ENCODE results near the gene PPP4R4.
"Not testable (repeated sequence)": the region's sequence is repeated elsewhere in the genome, so short reads cannot be mapped to it uniquely, and the experiment has no call there.

Gene PPP4R4

DNA sequence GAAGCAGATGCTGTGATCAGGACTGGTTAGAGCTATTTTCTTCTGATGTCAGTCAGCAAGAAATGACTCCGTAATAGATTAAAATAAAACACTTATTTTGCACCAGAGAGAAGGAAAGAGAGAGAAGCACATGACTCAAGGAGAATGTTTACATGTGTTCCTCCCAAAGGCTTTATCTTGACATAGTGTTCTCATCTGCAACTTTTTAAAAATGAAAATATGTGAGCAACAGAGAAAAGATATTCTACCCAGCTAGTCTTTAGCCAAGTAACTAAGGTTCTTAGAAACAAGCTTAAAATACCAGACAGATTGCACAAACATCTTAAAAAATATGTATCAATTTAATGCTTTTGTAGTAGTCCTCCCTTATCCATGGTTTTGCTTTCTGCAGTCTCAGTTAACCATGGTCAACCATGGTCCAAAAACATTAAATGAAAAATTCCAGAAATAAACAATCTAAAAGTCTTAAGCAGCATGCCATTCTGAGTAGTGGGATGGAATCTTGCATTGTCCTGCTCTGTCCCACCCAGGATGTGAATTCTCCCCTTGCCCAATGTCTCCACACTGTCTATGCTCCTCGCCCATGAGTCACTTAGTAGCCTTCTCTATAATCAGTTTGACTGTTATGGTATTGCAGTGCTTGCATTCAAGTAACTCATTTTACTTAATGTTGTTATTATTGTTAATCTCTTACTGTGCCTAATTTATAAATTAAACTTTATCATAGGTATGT is 109.0 kb downstream of the PPP4R4 start:
- DNase-seq: no peak

DNA sequence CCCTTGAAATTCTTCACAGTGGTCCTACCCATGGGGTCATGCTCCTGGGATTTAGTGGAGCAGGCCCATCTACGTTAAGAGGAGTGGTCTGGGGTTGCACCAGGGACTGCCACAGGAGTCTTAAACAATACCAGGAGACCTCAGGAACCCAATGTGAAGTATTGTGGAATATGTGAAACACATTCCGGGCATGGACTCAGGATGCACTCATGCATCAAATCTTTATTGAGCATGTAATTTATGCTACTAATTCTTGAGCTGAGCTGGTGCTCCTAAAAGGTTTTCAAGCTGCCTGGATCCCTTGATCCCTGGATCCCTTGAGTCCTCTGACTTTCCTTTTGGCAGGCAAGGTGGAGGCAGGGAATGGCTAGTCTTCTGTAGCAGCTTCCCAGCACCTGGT is 110.1 kb downstream of the PPP4R4 start:
- no peak for DNase-seq

DNA sequence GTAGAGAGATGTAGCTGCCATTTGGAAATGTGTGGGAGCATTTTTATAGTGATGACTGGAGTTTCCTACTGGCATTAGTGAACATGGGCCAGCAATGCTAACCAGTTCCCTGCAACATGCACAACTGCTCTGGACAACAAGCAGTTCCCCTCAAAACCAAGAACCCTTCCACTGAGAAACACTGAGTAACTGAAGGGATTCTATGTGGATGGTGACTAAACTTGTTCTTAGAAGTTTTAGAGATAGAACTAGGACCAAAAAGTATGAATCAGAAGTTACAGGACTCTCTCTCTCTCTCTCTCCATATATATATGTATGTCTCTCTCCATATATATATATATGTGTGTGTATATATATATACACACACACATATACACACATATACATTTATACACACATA is 111.0 kb downstream of the PPP4R4 start:
- DNase-seq: no peak

DNA sequence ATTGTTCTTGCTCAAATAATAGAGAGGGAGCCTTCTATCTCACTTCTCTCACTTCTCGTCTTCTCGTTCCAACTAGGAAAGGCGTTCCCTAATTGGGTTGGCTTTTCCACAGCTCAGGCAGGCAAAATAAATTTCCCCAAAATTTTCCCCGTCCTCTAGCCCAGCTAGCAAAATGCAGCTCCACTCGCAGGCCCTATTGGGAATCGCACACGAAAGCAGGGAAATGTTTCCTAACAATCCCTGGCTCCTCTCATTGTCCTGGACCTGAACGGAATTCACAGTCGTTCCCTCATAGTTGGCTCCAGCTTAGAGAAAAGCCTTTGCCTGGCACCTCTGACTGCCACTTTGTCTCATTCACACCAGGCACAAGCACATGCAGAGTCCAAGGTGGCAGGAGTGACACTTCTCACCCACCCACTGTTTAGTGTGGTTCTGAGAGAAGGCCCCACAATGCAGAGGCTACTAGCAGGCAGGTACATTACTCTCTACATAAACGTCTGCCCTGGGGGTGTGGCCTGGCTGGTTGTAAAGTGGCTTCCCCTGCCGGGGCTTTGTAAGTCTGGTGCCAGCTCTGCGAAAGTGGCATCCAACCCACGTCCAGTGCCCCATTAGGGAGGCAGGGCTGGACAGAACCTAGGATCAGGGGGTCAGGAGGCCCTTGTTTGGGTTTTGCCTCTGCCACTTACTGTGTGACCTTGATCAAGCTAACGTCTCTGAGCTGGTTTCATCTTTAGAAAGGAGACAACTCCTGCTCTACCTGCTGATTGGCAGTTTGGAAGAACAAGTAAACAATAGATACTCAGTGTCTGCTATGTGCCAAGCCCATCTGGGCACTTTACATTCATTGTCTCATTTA is 114.7 kb downstream of the PPP4R4 start:
- no peak for DNase-seq

DNA sequence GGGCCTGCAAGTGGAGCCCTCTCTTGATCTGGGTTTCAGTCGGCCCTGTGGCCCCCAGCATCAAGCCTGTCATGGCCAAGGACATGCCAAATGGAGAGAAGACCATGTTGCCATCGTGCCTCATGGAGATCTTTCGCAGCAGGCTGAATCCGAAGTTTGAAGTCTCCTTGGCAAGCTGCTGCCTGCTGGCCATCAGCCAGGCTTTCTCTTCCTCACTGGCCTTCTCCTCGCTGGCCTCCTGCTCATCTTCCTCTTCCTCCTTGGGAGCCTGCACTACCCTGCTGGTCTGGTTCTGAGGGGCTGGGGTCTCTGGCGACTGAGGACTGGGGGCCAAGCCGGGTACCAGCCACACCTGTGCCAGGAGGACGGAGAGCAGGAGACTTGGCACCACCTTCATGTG is 116.1 kb downstream of the PPP4R4 start:
- no peak for DNase-seq

DNA sequence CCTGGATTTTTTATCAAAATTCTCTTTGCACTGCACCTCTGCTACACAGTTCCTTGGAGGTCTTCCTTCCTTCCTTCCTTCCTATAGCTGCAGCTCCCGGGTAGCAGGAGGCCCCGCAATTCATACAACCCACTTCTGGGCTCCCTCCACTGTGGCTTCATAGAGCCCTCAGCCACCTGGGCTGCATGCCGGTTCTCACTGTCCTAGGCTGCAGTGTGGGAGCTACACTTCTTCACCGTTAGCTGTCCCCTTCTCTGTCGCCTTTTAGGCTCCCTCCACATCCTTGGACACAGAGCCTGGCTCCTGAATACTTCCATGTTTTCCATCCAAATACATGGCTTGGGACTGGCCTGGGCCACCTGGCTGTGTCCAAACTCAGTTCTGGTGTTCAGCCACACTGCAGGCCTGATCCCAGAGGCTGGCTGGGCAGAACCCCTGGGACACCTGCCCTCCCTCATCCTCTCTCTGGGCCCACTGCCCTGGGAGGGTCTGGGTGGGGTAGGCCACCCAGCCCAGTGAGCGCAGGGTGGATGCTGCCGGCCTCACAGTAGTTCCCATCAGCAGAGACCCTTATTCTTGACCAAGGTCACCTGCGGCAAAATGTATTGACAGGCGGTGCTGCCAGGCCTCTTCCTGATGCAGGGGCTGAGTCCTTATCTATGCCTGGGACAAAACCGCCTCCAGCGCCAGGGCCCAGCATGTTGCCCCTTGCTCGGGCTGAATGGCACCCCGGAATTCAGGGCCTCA is 117.2 kb downstream of the PPP4R4 start:
- no peak for DNase-seq

DNA sequence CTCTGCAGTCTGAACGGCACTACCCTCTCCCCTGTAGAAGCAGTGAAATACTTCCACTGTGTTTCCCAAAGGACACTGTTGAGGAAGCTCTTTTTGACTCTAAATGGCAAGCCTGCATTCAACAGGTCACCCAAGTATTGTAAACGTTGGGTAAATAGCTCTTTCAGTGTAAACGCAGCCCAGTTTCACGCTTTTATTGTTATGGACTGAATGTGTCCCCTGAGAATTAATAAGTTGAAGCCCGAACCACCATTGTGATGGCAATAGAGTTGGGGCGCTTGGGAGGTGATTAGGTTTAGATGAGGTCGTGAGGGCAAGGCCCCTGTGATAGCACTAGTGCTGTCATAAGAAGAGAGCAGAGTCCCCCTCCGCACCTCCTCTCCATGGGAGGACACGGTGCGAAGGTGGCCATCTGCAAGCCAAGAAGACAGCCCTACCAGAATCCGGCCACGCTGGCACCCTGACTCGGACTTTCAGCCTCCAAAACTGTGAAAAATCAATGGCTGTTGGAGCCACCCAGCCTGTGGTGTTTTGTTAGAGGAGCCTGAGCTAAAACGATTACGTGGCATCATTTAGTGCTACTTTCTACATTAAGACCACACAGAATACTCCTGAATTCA is 117.9 kb downstream of the PPP4R4 start:
- no peak for DNase-seq

DNA sequence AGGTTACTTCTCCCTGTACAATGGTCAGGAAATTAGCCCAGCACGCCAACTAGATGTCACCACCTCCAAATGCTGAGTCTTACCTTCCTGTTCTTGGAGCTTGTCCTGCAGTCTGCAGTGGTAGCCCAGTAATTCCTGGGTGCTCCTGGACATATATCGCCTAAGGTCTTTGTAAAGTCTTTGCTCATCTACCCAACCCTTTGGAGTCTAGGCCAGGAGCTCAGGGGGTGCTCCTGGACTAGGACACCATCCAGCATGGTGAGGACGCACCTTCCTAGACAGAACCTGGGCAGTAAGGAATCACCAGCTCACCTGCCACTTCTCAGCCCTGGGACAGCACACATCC is 118.4 kb downstream of the PPP4R4 start:
- no peak for DNase-seq

DNA sequence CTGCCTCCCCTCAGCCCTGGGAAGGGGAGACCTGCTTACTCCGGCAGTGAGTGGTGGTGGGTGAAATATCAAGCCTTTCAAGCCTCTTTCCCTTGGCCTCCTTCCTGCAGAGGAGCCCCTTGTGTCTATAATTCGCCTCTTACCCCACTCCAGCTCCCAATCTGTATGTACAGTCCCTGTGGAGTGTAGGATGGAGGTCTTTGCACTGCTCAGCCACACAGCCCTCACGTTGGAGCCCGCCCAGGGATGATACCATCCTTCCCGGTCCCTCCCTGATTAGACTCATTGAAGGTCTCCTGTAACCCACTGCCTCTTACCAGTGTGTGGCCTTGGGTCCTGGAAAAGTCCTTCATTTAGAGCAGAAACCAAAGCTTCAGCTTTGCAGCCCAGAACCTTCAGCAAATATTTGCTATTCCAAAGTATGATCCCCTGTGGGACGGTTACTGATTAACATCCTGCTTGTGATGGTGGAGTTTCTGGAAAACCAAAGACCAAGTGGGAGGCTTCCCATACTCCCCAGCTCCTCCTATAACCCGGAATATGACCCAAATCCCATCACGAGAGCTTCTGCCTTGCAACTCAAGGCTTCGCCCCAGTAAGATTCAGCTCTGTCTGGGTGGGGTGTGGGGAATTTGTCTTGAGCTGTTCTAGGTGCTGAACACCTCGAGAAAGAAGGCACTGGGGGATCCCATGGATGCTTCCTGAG is 118.9 kb downstream of the PPP4R4 start, which contains the start of gene SERPINA10:
Gene SERPINA10 (minus strand): TSS at position 397 of the 706 bp plus-strand sequence. CDS start 2,675 bp downstream, outside the sequence.
- no peak for DNase-seq

DNA sequence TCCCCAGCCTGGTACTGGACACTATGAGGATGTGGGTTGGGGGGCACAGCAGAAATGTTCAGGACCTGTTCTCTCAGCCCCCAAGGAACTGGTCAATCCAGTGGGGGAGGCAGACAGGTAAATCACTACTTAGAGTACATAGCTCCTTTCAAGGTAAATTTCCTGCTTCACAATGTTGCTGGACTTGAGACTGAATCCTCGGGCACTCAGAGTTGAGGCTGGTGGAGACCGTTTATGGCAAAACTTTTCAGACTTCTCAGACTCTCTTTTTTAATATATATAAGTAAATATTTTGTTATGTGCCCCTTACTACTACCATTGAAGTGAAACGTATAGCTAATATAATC is 119.4 kb downstream of the PPP4R4 start:
- DNase-seq: no peak

DNA sequence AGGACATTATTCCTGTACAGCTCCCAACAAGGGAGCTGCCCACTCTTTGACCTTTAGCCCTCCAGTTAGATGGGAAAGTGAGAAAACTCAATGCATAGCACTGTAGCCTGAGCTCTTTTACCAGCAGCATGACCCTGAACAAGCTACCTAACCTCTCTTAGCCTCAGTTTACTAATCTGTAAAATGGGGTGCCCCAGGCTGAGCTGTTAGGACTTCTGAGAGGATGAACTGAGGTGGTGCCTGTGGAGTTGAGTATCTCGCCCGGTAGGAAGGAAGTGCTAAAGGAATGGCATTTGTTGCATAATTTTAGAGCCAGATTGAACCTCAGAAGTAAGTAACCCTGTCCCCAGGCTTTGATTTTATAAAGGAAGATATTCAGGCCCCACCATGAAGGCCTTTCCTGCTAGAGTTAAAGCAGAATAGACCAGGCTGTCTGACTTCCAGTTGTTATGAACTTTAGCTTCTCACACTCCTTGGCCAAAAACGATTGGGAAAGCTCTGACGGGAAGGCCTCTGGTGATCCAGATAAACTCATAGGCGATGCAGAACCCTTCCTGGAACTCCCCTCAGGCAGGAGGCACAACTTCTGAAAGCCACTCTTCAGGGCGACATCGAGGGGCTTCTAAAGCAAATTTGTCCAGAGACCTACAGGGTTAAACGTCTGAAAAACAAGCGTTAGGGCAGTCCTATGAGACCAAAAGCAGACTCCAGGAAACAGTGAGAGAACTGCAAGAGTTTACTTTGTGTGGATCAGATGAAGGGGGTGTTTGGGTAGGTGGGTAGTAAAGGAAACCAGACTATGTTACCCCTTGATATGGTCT is 121.4 kb downstream of the PPP4R4 start:
- DNase-seq: no peak

DNA sequence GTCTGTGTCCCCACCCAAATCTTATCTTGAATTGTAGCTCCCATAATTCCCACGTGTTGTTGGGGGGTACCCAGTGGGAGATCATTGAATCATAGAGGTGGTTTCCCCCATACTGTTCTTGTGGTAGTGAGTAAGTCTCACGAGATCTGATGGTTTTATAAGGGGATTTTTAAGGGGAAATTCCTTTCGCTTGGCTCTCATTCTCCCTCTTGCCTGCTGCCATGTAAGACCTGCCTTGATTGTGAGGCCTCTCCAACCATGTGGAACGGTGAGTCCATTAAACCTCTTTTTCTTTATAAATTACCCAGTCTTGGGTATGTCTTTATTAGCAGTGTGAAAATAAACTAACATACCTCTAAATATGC is 122.0 kb downstream of the PPP4R4 start:
- not testable (repeated sequence) for DNase-seq

DNA sequence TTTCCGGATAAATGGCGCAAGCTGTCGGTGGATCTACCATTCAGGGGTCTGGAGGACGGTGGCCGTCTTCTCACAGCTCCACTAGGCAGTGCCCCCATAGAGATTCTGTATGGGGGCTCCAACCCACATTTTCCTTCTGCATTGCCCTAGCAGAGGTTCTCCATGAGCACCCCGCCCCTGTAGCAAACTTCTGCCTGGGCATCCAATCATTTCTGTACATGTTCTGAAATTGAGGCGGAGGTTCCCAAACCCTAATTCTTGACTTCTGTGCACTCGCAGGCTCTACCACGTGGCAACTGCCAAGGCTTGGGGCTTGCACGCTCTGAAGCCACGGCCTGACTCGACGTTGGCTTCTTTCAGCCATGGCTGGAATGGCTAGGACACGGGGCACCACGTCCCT is 124.0 kb downstream of the PPP4R4 start:
- DNase-seq: no peak

DNA sequence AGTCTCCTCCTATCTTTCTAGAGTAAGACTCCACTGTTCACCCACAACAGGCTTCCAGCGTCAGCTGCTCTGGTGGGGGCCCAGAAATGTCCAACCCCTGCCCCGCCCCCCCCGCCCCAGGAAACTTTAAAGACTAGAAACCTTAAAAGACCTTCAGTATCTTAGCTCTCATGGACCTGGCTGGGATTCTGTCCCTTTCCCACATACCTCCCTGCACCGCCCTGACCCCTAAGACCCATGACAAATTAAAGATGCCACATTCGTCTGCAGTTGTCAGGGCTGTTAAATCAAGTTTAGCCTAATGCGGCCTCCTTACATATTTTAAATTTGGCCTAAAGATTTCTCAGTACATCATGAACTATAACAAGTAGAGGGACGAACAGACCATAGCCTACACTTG is 129.0 kb downstream of the PPP4R4 start:
- DNase-seq: no peak

DNA sequence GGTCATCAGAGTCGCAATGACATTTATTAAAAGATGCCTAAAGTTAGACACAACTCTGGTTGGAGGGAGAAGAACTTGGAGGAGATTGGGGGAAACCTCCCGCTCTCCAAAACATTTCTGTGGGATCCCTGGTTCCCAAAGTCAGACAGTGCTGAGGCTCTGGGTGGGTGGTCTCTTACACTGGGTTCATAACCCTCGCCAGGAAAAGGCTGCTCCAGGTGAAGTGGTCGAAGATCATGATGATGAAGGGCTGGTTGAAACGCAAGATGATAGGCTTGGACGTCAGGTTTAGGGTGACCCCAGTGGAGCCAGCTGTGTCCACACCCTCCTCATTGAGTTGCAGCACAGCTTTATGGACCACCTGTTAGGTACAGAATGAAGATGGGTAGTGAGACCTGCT is 130.1 kb downstream of the PPP4R4 start:
- no peak for DNase-seq

DNA sequence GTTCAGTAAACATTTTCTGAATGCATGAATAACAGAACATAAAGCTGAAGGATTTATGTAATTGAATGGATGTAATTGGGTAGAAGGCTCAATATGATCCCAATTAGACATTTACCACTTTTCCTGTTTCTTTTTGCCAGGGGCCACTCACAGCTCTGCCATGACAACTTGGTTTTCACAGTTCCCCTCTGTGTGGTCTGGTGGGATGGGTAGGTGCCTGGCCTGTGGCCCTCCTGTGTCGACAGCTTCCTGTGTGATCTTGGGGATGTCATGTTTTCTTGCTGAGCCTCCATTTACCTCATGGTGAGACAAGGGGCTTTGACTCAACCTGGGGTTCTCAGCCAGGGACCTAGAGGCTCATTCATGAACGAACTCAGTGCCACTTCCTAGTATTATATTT is 131.5 kb downstream of the PPP4R4 start:
- DNase-seq: no peak

DNA sequence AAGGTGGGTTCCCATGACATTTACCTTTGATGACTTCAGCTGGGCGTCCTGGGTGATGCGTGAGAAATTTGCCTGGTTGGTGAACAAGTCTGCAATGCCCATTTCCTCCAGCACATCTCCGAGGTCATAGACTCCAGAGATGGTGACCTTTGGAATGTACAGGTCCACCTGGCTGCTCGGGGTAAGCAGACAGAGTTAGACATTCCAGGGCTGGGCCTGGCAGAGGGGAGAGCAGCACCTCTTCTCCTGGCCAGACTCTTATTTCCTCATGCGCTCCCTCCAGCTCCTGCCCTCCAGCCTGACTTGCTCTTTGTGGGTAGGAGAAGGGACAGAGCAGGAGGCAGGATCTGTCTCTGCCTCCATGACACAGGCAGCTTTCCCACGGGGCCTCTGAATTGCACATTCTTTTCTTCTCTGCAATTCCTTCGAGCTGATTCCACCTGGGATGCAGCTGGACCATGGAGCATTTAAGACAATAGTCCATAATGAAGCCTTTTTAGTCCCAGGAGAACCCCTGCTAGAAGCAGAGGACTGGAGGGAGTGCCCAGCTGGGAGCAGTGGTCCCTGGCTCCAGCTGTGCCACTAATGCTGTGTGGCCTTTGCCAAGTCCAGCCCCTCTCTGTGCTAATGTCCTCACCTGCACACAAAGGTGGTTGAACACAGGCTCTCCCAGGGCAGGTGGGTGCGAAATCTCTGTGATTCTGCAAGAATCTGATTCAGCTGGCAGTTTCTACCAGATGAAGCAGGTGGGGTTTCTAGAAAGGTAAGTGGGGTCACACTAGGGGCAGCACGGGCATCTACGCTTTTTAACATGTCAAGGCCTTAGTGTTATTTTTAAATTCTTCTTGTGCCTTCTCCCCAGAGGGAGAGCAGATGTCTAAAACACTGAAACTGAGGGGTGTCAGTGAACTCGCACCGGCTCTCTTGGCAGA is 132.2 kb downstream of the PPP4R4 start:
- DNase-seq: no peak

DNA sequence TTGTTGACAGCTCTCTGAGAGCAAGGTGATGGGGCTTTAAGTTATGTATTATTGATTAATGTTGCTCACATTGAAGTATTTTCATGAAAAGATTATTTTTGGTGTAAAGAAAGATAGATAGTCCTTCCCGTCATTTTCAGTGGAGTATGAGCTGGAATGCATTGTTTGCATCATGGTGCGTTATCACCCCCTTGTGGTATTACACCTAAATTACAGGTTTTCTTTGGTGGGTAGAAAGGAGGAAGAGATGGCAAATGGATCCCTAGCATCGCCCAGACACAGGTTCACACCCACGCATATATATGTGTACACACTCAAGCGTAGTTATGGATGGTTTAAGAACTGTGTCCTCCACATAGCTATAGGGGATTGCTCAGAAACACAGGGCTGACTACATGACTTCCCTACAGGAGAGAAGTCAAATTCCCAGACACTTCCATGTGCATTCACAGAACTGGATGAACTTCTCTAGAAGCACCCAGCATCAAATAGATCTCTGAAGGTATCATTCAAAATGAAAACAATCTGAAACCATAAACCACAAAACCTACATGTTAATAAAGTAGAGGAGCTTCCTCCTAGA is 133.4 kb downstream of the PPP4R4 start:
- no peak for DNase-seq

DNA sequence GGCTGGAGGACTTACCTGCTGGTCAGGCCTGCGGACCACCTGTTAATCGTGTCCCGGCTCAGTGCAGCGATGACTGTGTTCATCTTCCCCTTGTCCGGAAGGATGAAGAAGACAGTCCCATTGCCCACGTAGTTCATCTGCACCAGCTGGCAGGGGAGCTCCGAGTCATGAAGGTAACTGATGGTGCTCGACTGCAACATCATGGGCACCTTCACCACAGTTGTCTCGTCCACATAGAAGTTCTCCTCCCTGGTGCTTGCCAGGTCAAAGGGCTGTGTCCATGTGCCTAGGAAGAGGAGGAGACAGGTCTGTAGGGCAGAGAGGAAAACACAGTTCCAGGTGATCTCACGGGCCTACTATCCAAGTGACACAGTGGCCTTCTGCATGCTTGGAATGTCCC is 135.6 kb downstream of the PPP4R4 start:
- DNase-seq: no peak

DNA sequence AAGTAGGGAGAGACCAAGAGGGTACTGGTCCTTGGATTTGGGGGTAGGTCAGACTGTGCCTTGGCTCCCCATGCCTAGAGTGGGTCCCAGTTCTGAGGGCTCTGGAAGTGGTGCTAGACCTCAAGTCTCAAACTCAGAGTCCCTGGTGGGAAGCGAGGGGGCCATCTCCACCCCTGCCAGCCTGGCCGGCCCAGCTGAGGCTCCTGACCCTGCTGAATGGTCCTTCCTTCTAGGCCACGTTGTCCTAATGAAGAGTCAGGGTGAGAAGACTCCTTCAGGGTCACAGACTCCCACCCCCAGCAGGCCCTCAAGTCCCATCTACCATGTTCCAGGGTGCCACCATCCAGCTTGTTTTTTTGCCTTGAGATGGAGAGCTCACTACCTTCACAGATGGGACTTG is 136.1 kb downstream of the PPP4R4 start:
- no peak for DNase-seq
